Keratinocyte (primary cell): ENCODE measurements around the gene CTNNA3. TPM values are rescaled to one million over a fixed set of nuclear protein-coding genes. Genes with fewer than 3 reads are reported as not detected.

Experiments used
- DNase-seq: peaks from one replicate; pipeline ENCODE4 v3.0.0-alpha.2; 2011; ENCODE audit warnings: low read depth, missing footprints, low spot score
- FAIRE-seq: peaks from 2 replicates; lab custom pipeline; 2011; peaks lifted over from hg19 to GRCh38; lab: Jason Lieb, UNC
- H2AFZ ChIP-seq: 2 replicates; pipeline ENCODE4 v1.6.0; 2012; ENCODE audit warnings: low read length, control low read depth, inconsistent platforms; ENCODE audit not compliant: control insufficient read depth
- H3K27ac ChIP-seq: 2 replicates; pipeline ENCODE4 v1.5.1; 2011; ENCODE audit warnings: low read length; ENCODE audit not compliant: control insufficient read depth, insufficient read depth
- H3K27me3 ChIP-seq: 3 replicates; pipeline ENCODE4 v1.6.0; 2011; ENCODE audit warnings: low read length; ENCODE audit not compliant: control insufficient read depth, insufficient read depth; ENCODE audit errors: extremely low read depth
- H3K36me3 ChIP-seq, 2 experiments: 2 replicates in 1 of 2; 3 replicates in 1 of 2; pipeline ENCODE4 v1.5.1; 2011; ENCODE audit warnings: low read length in 2 of 2, mild to moderate bottlenecking in 1 of 2; ENCODE audit not compliant: control insufficient read depth in 2 of 2, insufficient read depth in 2 of 2; ENCODE audit errors: extremely low read depth in 1 of 2
- H3K4me1 ChIP-seq: 3 replicates; pipeline ENCODE4 v1.5.1; 2011; ENCODE audit warnings: low read length; ENCODE audit not compliant: control insufficient read depth, insufficient read depth; ENCODE audit errors: extremely low read depth
- H3K4me2 ChIP-seq: 3 replicates; pipeline ENCODE4 v1.6.0; 2011; ENCODE audit warnings: low read depth, low read length; ENCODE audit not compliant: control insufficient read depth, insufficient read depth; ENCODE audit errors: extremely low read depth
- H3K4me3 ChIP-seq, 3 experiments: fragments of 200-600 bp in 1 of 3; sonication (generic) in 1 of 3; 2 replicates in 2 of 3; 3 replicates in 1 of 3; pipeline ENCODE4 v1.5.1; 2011 to 2016; ENCODE audit warnings: low read length in 3 of 3, mild to moderate bottlenecking in 3 of 3, control low read depth in 2 of 3, inconsistent platforms in 1 of 3, low read depth in 1 of 3, mixed read lengths in 1 of 3, mixed run types in 1 of 3, moderate library complexity in 1 of 3; ENCODE audit not compliant: control insufficient read depth in 2 of 3, insufficient read depth in 2 of 3; ENCODE audit errors: extremely low read depth in 1 of 3
- H3K79me2 ChIP-seq: 2 replicates; pipeline ENCODE4 v1.6.0; 2012; ENCODE audit warnings: low read length; ENCODE audit not compliant: control insufficient read depth, insufficient read depth
- H3K9ac ChIP-seq: 3 replicates; pipeline ENCODE4 v1.6.0; 2011; ENCODE audit warnings: low read length; ENCODE audit not compliant: control insufficient read depth, insufficient read depth; ENCODE audit errors: extremely low read depth
- H3K9me1 ChIP-seq: 3 replicates; pipeline ENCODE4 v1.6.0; 2011; ENCODE audit warnings: low read length; ENCODE audit not compliant: control insufficient read depth, insufficient read depth; ENCODE audit errors: extremely low read depth
- H3K9me3 ChIP-seq: 2 replicates; pipeline ENCODE4 v1.5.1; 2012; ENCODE audit warnings: low read depth, low read length; ENCODE audit not compliant: control insufficient read depth
- H4K20me1 ChIP-seq: 3 replicates; pipeline ENCODE4 v1.6.0; 2011; ENCODE audit warnings: low read length; ENCODE audit not compliant: control insufficient read depth, insufficient read depth; ENCODE audit errors: extremely low read depth
- CTCF ChIP-seq, 3 experiments: IDR thresholded peaks in 1 of 3; conservative IDR thresholded peaks in 1 of 3; optimal IDR thresholded peaks in 1 of 3; 2 replicates in 2 of 3; 3 replicates in 1 of 3; pipeline versions ENCODE3 to v1.5.1; 2011; ENCODE audit warnings: low read length in 3 of 3, mild to moderate bottlenecking in 3 of 3, moderate library complexity in 2 of 3, control low read depth in 1 of 3, inconsistent platforms in 1 of 3; ENCODE audit not compliant: insufficient read depth in 2 of 3; ENCODE audit errors: extremely low read depth in 1 of 3
- EZH2 ChIP-seq: IDR thresholded peaks from one replicate; pipeline ENCODE4 v1.6.1; 2012; ENCODE audit warnings: inconsistent platforms, mild to moderate bottlenecking, low read length, moderate library complexity
- dilution Hi-C: fragments of 300-500 bp; cut with MboI; formaldehyde crosslinking; loops from one replicate; pipeline ENCODE4 v1.7.0; 2020; ENCODE audit warnings: low sequenced_read_pairs; ENCODE audit not compliant: extremely low pct_ligation_motif_present
- polyA plus RNA-seq, 5 experiments: library from polyadenylated mRNA; depleted of rRNA in 3 of 5; stranded (reverse) in 3 of 5; stranded (forward) in 1 of 5; unstranded in 1 of 5; fragments of >200 nt; gene quantifications; 1 replicate in 1 of 5; 2 replicates in 3 of 5; 3 replicates in 1 of 5; pipeline versions ENCODE4 v1.2.1 to v1.2.3, GENCODE V29; 2011 to 2012; ENCODE audit warnings: missing spikeins in 2 of 5, low read depth in 1 of 5, low replicate concordance in 1 of 5

CTNNA3 gene
- polyA plus RNA-seq, 1 donor (not counting 4 experiments of a cell fraction or from before 2014, with no cell fraction given) = 0.01 TPM

GRCh38 chr10:67622511-67622910, 73.5 kb downstream of the CTNNA3 start:
- Histone ChIP-seq H2AFZ (no peak overlapping the region), H3K79me2 (no peaks in the 10 kb centered on the region), H3K4me3 (no peak overlapping the region), H3K27me3 (no peaks in the 10 kb centered on the region), H3K4me2 (no peak overlapping the region), H3K27ac (no peak overlapping the region), H3K36me3 (no peaks in the 10 kb centered on the region), H4K20me1 (no peaks in the 10 kb centered on the region), H3K9me1 (no peaks in the 10 kb centered on the region), H3K9me3 (no peaks in the 10 kb centered on the region), H3K9ac (no peak overlapping the region), H3K4me1 (no peaks in the 10 kb centered on the region)
- FAIRE-seq (no peak), DNase-seq (no peak)
- dilution Hi-C loops = no loop called here
- no peak for TF ChIP-seq EZH2
- TF ChIP-seq CTCF (optimal IDR thresholded peaks at IDR 0.05 in 1 of 3, IDR thresholded peaks at IDR 0.05 in 1 of 3, conservative IDR thresholded peaks at IDR 0.05 in 1 of 3; ENCODE audit: extremely low read depth in 1 of 3, insufficient read depth in 2 of 3, low read length in 3 of 3) = no peak

GRCh38 chr10:67621834-67622233, 74.2 kb downstream of the CTNNA3 start:
- Histone ChIP-seq H3K9ac (no peak overlapping the region), H3K4me2 (no peak overlapping the region), H2AFZ (no peak overlapping the region), H3K9me1 (no peaks in the 10 kb centered on the region), H3K4me3 (no peak overlapping the region), H4K20me1 (no peaks in the 10 kb centered on the region), H3K9me3 (no peaks in the 10 kb centered on the region), H3K27me3 (no peaks in the 10 kb centered on the region), H3K79me2 (no peaks in the 10 kb centered on the region), H3K27ac (no peak overlapping the region), H3K36me3 (no peaks in the 10 kb centered on the region), H3K4me1 (no peaks in the 10 kb centered on the region)
- TF ChIP-seq EZH2 = no peak
- no peak for TF ChIP-seq CTCF (optimal IDR thresholded peaks at IDR 0.05 in 1 of 3, IDR thresholded peaks at IDR 0.05 in 1 of 3, conservative IDR thresholded peaks at IDR 0.05 in 1 of 3; ENCODE audit: extremely low read depth in 1 of 3, insufficient read depth in 2 of 3, low read length in 3 of 3)
- dilution Hi-C loops = no loop called here
- DNase-seq = no peak
- FAIRE-seq = no peak
